ENCODE data around the gene GNG8.

DNA sequence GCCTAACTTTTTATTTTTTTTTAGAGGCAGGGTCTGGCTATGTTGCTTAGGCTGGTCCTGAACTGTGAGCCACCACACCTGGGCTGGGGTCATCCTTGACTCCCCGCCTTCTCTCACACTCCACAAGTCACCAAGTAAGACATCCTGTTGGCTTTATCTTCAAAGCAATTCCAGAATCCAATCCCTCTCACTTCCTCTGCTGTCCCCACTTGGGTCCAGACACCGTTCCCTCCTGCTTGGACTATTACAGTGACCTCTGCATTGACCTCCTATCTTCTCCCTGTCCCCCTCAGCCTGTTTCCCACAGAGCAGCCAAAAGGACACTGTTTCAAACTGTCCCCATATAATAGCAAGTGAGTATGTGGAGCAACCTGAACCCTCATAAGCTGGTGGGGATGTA lies 4.7 kb upstream of the GNG8 start:
- TF ChIP-seq, protein P1, sequence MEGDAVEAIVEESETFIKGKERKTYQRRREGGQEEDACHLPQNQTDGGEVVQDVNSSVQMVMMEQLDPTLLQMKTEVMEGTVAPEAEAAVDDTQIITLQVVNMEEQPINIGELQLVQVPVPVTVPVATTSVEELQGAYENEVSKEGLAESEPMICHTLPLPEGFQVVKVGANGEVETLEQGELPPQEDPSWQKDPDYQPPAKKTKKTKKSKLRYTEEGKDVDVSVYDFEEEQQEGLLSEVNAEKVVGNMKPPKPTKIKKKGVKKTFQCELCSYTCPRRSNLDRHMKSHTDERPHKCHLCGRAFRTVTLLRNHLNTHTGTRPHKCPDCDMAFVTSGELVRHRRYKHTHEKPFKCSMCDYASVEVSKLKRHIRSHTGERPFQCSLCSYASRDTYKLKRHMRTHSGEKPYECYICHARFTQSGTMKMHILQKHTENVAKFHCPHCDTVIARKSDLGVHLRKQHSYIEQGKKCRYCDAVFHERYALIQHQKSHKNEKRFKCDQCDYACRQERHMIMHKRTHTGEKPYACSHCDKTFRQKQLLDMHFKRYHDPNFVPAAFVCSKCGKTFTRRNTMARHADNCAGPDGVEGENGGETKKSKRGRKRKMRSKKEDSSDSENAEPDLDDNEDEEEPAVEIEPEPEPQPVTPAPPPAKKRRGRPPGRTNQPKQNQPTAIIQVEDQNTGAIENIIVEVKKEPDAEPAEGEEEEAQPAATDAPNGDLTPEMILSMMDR (IDR thresholded peaks at IDR 0.05) = no peak
- TF ChIP-seq POLR2A (IDR thresholded peaks at IDR 0.05) = no peak
